ENCODE results near the gene ISM2.

DNA sequence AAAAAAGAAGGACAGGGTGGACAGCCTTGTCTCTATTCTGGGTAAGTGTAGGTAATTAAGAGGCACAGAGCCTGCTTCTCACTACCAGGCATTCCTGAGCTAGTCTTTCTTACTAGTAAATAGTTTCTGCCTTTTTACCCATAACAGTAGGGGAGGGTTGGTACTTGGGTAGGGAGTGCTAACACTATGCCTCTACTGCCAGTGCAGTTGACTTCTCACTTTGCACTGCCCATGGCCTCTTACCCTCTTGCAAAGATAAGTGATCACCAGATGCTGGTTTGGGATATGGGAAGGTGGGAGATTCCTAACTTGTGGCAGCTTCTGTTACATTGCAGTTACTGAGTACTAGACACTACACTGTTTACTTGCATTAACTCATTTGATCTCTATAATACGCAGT, 29.1 kb downstream of the ISM2 start:
- TF ChIP-seq, protein P1, sequence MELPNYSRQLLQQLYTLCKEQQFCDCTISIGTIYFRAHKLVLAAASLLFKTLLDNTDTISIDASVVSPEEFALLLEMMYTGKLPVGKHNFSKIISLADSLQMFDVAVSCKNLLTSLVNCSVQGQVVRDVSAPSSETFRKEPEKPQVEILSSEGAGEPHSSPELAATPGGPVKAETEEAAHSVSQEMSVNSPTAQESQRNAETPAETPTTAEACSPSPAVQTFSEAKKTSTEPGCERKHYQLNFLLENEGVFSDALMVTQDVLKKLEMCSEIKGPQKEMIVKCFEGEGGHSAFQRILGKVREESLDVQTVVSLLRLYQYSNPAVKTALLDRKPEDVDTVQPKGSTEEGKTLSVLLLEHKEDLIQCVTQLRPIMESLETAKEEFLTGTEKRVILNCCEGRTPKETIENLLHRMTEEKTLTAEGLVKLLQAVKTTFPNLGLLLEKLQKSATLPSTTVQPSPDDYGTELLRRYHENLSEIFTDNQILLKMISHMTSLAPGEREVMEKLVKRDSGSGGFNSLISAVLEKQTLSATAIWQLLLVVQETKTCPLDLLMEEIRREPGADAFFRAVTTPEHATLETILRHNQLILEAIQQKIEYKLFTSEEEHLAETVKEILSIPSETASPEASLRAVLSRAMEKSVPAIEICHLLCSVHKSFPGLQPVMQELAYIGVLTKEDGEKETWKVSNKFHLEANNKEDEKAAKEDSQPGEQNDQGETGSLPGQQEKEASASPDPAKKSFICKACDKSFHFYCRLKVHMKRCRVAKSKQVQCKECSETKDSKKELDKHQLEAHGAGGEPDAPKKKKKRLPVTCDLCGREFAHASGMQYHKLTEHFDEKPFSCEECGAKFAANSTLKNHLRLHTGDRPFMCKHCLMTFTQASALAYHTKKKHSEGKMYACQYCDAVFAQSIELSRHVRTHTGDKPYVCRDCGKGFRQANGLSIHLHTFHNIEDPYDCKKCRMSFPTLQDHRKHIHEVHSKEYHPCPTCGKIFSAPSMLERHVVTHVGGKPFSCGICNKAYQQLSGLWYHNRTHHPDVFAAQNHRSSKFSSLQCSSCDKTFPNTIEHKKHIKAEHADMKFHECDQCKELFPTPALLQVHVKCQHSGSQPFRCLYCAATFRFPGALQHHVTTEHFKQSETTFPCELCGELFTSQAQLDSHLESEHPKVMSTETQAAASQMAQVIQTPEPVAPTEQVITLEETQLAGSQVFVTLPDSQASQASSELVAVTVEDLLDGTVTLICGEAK (IDR thresholded peaks at IDR 0.05): no peak
- TF ChIP-seq, protein P1 (CRISPR knock-in tag; IDR thresholded peaks at IDR 0.05): no peak
- TF ChIP-seq, protein P2, sequence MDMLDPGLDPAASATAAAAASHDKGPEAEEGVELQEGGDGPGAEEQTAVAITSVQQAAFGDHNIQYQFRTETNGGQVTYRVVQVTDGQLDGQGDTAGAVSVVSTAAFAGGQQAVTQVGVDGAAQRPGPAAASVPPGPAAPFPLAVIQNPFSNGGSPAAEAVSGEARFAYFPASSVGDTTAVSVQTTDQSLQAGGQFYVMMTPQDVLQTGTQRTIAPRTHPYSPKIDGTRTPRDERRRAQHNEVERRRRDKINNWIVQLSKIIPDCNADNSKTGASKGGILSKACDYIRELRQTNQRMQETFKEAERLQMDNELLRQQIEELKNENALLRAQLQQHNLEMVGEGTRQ (IDR thresholded peaks at IDR 0.05; ENCODE audit: low read depth, low read length): no peak
- TF ChIP-seq, protein P2 (CRISPR knock-in tag; IDR thresholded peaks at IDR 0.05; ENCODE audit: borderline replicate concordance): no peak
- TF ChIP-seq ZNF333 (CRISPR knock-in tag; IDR thresholded peaks at IDR 0.05; ENCODE audit: borderline replicate concordance) (no peak), ZNF33A (CRISPR knock-in tag; IDR thresholded peaks at IDR 0.05; ENCODE audit: borderline replicate concordance) (no peak), JUNB (CRISPR knock-in tag; IDR thresholded peaks at IDR 0.05; ENCODE audit: borderline replicate concordance) (no peak), MED8 (CRISPR knock-in tag; IDR thresholded peaks at IDR 0.05; ENCODE audit: insufficient replicate concordance) (no peak), ARNT2 (CRISPR knock-in tag; IDR thresholded peaks at IDR 0.05; ENCODE audit: low read depth) (no peak), TP53 (CRISPR knock-in tag; conservative IDR thresholded peaks at IDR 0.05) (no peak)
- TF ChIP-seq, protein P3, sequence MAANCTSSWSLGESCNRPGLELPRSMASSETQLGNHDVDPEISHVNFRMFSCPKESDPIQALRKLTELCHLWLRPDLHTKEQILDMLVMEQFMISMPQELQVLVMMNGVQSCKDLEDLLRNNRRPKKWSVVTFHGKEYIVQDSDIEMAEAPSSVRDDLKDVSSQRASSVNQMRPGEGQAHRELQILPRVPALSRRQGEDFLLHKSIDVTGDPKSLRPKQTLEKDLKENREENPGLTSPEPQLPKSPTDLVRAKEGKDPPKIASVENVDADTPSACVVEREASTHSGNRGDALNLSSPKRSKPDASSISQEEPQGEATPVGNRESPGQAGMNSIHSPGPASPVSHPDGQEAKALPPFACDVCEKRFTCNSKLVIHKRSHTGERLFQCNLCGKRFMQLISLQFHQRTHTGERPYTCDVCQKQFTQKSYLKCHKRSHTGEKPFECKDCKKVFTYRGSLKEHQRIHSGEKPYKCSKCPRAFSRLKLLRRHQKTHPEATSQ (CRISPR knock-in tag; IDR thresholded peaks at IDR 0.05; ENCODE audit: borderline replicate concordance): no peak
- TF ChIP-seq, protein P4, sequence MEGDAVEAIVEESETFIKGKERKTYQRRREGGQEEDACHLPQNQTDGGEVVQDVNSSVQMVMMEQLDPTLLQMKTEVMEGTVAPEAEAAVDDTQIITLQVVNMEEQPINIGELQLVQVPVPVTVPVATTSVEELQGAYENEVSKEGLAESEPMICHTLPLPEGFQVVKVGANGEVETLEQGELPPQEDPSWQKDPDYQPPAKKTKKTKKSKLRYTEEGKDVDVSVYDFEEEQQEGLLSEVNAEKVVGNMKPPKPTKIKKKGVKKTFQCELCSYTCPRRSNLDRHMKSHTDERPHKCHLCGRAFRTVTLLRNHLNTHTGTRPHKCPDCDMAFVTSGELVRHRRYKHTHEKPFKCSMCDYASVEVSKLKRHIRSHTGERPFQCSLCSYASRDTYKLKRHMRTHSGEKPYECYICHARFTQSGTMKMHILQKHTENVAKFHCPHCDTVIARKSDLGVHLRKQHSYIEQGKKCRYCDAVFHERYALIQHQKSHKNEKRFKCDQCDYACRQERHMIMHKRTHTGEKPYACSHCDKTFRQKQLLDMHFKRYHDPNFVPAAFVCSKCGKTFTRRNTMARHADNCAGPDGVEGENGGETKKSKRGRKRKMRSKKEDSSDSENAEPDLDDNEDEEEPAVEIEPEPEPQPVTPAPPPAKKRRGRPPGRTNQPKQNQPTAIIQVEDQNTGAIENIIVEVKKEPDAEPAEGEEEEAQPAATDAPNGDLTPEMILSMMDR (CRISPR knock-in tag; IDR thresholded peaks at IDR 0.05): no peak

Data from HepG2 (cell line).